GM12878 (cell line): Measurements from ENCODE around the gene PAQR7. TPM values are rescaled to one million over a fixed set of nuclear protein-coding genes. Genes with fewer than 3 reads are reported as not detected.

Experiments
- ATAC-seq: fragments of 200-7000 bp; cut with Tn5 transposase; 3 replicates; pipeline ENCODE4 v1.9.1; 2020; ENCODE audit warnings: mild to moderate bottlenecking, moderate library complexity
- BruUV-seq: library from RNA; stranded (reverse); fragments of 400-500 nt; replicated peaks from 2 replicates; lab custom pipeline; 2021; lab: Mats Ljungman, UMichigan
- CTCF ChIA-PET: fragments of 300-600 bp; sonication (Branson Sonifier 250); formaldehyde crosslinking; extraction: SDS; loops from one replicate; lab custom pipeline; 2021; ENCODE audit warnings: inconsistent platforms; lab: Yijun Ruan, JAX
- POLR2A ChIA-PET: fragments of 350-600 bp; formaldehyde crosslinking; extraction: SDS; loops from one replicate; lab custom pipeline; 2021; ENCODE audit warnings: inconsistent platforms; lab: Charles Lee
- RAD21 ChIA-PET: fragments of 300-600 bp; sonication (Branson Sonifier 250); formaldehyde crosslinking; loops from one replicate; lab custom pipeline; 2023; ENCODE audit warnings: antibody characterized with exemption; ENCODE audit not compliant: unreplicated experiment; lab: Charles Lee
- SMC1A ChIA-PET: fragments of 300-600 bp; sonication (Branson Sonifier 250); formaldehyde crosslinking; loops from one replicate; lab custom pipeline; 2023; ENCODE audit not compliant: unreplicated experiment, uncharacterized antibody; lab: Charles Lee
- DNase-seq: peaks from one replicate; pipeline ENCODE4 v3.0.0-alpha.2; 2011; ENCODE audit warnings: low read depth, low spot score
- FAIRE-seq: peaks from 3 replicates; lab custom pipeline; 2011; peaks lifted over from hg19 to GRCh38; lab: Jason Lieb, UNC
- H2AFZ ChIP-seq: 2 replicates; pipeline ENCODE4 v1.6.0; 2011; ENCODE audit warnings: low read depth, low read length, control low read depth; ENCODE audit not compliant: control insufficient read depth
- H3K27ac ChIP-seq: 2 replicates; pipeline ENCODE4 v1.5.1; 2011; ENCODE audit warnings: control low read depth; ENCODE audit not compliant: control insufficient read depth, insufficient read depth
- H3K27me3 ChIP-seq, 2 experiments: replicated peaks in 1 of 2; 2 replicates each; pipeline versions ENCODE4 v1.6.0 to v1.6.1; 2011; ENCODE audit warnings: low read length in 1 of 2; ENCODE audit not compliant: control insufficient read depth in 2 of 2, insufficient read depth in 2 of 2
- H3K36me3 ChIP-seq, 2 experiments: 2 replicates each; pipeline ENCODE4 v1.5.1; 2011; ENCODE audit warnings: low read length in 1 of 2; ENCODE audit not compliant: control insufficient read depth in 2 of 2, insufficient read depth in 2 of 2
- H3K4me1 ChIP-seq: 2 replicates; pipeline ENCODE4 v1.6.1; 2011; ENCODE audit warnings: mild to moderate bottlenecking, low read length, moderate library complexity, mixed read lengths; ENCODE audit not compliant: control insufficient read depth, insufficient read depth
- H3K4me2 ChIP-seq: 2 replicates; pipeline ENCODE4 v1.6.0; 2011; ENCODE audit warnings: control low read depth; ENCODE audit not compliant: control insufficient read depth, insufficient read depth
- H3K4me3 ChIP-seq: fragments of 200-600 bp; sonication (generic); 2 replicates; pipeline ENCODE4 v1.5.1; 2016
- H3K79me2 ChIP-seq: 2 replicates; pipeline ENCODE4 v1.6.0; 2011; ENCODE audit warnings: low read length; ENCODE audit not compliant: control insufficient read depth, insufficient read depth
- H3K9ac ChIP-seq: 2 replicates; pipeline ENCODE4 v1.8.0; 2011; ENCODE audit warnings: low read length, control low read depth, mixed read lengths; ENCODE audit not compliant: control insufficient read depth, insufficient read depth
- H3K9me3 ChIP-seq: replicated peaks from 3 replicates; pipeline ENCODE4 v1.5.1; 2011; ENCODE audit warnings: mild to moderate bottlenecking, low read length; ENCODE audit not compliant: control insufficient read depth, insufficient read depth
- H4K20me1 ChIP-seq: 2 replicates; pipeline ENCODE4 v1.6.0; 2011; ENCODE audit not compliant: control insufficient read depth, insufficient read depth
- BACH1 ChIP-seq: fragments of 450-650 bp; IDR thresholded peaks from 2 replicates; pipeline ENCODE4 v1.6.1; 2017; ENCODE audit warnings: mild to moderate bottlenecking, borderline replicate concordance
- BCLAF1 ChIP-seq: fragments of 450-650 bp; IDR thresholded peaks from 2 replicates; pipeline ENCODE4 v1.6.1; 2017; ENCODE audit warnings: antibody characterized with exemption, mild to moderate bottlenecking, moderate library complexity
- CBFB ChIP-seq: IDR thresholded peaks from 2 replicates; pipeline ENCODE4 v1.6.1; 2016; ENCODE audit warnings: antibody characterized with exemption, low read depth
- CBX3 ChIP-seq: fragments of 200-600 bp; sonication (generic); IDR thresholded peaks from 2 replicates; pipeline ENCODE4 v1.6.1; 2016; ENCODE audit warnings: low read depth, borderline replicate concordance
- CEBPB ChIP-seq, 2 experiments: fragments of 150-350 bp in 1 of 2; IDR thresholded peaks; 2 replicates each; pipeline ENCODE4 v1.6.1; 2012 to 2014; ENCODE audit warnings: low read depth in 2 of 2, low read length in 2 of 2, borderline replicate concordance in 1 of 2, inconsistent platforms in 1 of 2
- CREM ChIP-seq: IDR thresholded peaks from 2 replicates; pipeline ENCODE4 v1.6.1; 2014; ENCODE audit warnings: antibody characterized with exemption, low read depth
- HDGF ChIP-seq: fragments of 450-650 bp; IDR thresholded peaks from 2 replicates; pipeline ENCODE4 v1.6.1; 2016; ENCODE audit warnings: antibody characterized with exemption
- KAT2A ChIP-seq: conservative IDR thresholded peaks from 2 replicates; pipeline ENCODE4 v1.6.1; 2011; ENCODE audit warnings: low read depth, low read length; ENCODE audit not compliant: control insufficient read depth
- NFIC ChIP-seq: IDR thresholded peaks from 2 replicates; pipeline ENCODE4 v1.6.1; 2012; ENCODE audit warnings: low read depth, mild to moderate bottlenecking, inconsistent platforms, low read length, moderate library complexity
- NFXL1 ChIP-seq: fragments of 450-650 bp; IDR thresholded peaks from 2 replicates; pipeline ENCODE4 v1.6.1; 2017; ENCODE audit warnings: antibody characterized with exemption, mild to moderate bottlenecking, borderline replicate concordance
- NFYB ChIP-seq: IDR thresholded peaks from 2 replicates; pipeline ENCODE4 v1.6.1; 2011; ENCODE audit warnings: low read depth, mild to moderate bottlenecking, low read length, improper control_type of control experiment, moderate library complexity; ENCODE audit not compliant: insufficient read depth
- NR2F1 ChIP-seq: fragments of 450-650 bp; conservative IDR thresholded peaks from 2 replicates; pipeline ENCODE4 v1.6.1; 2017; ENCODE audit warnings: mild to moderate bottlenecking
- NRF1 ChIP-seq: conservative IDR thresholded peaks from 2 replicates; pipeline ENCODE4 v1.6.1; 2011; ENCODE audit warnings: mild to moderate bottlenecking, low read depth, low read length, improper control_type of control experiment
- PAX5 ChIP-seq: IDR thresholded peaks from 2 replicates; pipeline ENCODE4 v1.6.1; 2011; ENCODE audit warnings: low read depth, low read length, borderline replicate concordance
- SIX5 ChIP-seq: IDR thresholded peaks from 2 replicates; pipeline ENCODE4 v1.6.1; 2011; ENCODE audit warnings: mild to moderate bottlenecking, low read depth, low read length, moderate library complexity; ENCODE audit not compliant: severe bottlenecking
- SREBF1 ChIP-seq: IDR thresholded peaks from 2 replicates; pipeline ENCODE4 v1.6.1; 2012; ENCODE audit warnings: mild to moderate bottlenecking, low read length
- SREBF2 ChIP-seq: IDR thresholded peaks from 2 replicates; pipeline ENCODE4 v1.6.1; 2012; ENCODE audit warnings: mild to moderate bottlenecking, low read length
- WRNIP1 ChIP-seq: IDR thresholded peaks from 2 replicates; pipeline ENCODE4 v1.6.1; 2011; ENCODE audit warnings: low read depth, low read length, improper control_type of control experiment, borderline replicate concordance
- WGBS: methylation state at CpG from one replicate; pipeline ENCODE4 v1.1.6; 2016; ENCODE audit warnings: low lambda C conversion rate; ENCODE audit not compliant: insufficient replicate concordance, insufficient coverage; ENCODE audit errors: missing lambda C conversion rate; 5-methylcytosine and 5-hydroxymethylcytosine counted together
- in situ Hi-C: fragments of 300-500 bp; cut with MboI; formaldehyde crosslinking; loops from 9 replicates; pipeline ENCODE4 v1.14.3; 2018; ENCODE audit warnings: mixed read lengths
- intact Hi-C: fragments of 100-400 bp; cut with micrococcal nuclease; formaldehyde crosslinking; loops from one replicate; pipeline ENCODE4 v1.14.2; 2022; ENCODE audit not compliant: unreplicated experiment
- polyA plus RNA-seq, 11 experiments: library from polyadenylated mRNA; depleted of rRNA in 4 of 11; unstranded in 6 of 11; stranded (reverse) in 5 of 11; fragments of >200 nt; fragmentation: Nextera tagmentation in 4 of 11; fragmentation: Illumina TruSeq in 1 of 11; extraction: Ambion mirVana in 4 of 11; extraction: Trizol in 1 of 11; gene quantifications; 1 replicate in 1 of 11; 2 replicates in 10 of 11; pipeline versions ENCODE4 v1.2.1 to v1.2.3, GENCODE V29; 2011 to 2016; ENCODE audit warnings: inconsistent platforms in 2 of 11, missing spikeins in 2 of 11, low read depth in 1 of 11
- total RNA-seq, 4 experiments: library from RNA; depleted of rRNA in 3 of 4; stranded (reverse); fragments of >200 nt in 3 of 4; fragmentation: Illumina TruSeq in 1 of 4; extraction: Trizol in 1 of 4; gene quantifications; 2 replicates each; pipeline versions ENCODE4 v1.2.1 to v1.2.3, GENCODE V29; 2013 to 2021

PAQR7 gene
- total and polyA plus RNA-seq, 10 of the 15 experiments (the other 5 are each of a cell fraction or from before 2014, with no cell fraction given) = 1.1 to 8.8 (median 5.2) TPM

- no peak overlapping the region for H3K4me3 ChIP-seq
- H3K27me3 ChIP-seq = no peaks in the 10 kb centered on the region
- ChIA-PET POLR2A (interaction anchor here (0.6 to 1.1 kb wide), 4 partner anchors 19 to 399 kb away, joined by 3 to 5 read pairs (median 4); partner anchors contain the start of gene CEP85), SMC1A (no interaction called here), CTCF (interaction anchor here (1.7 kb wide), 1 partner anchor 47 kb away, joined by 6 read pairs; no protein-coding TSS in a partner anchor), RAD21 (no interaction called here)
- DNase-seq (no peak), FAIRE-seq (no peak), ATAC-seq (no peak)
- in situ Hi-C loops (no loop called here), intact Hi-C loops (no loop called here)
- no TSS peak for BruUV-seq
- no peaks in the 10 kb centered on the region for H3K36me3 ChIP-seq
- TF ChIP-seq SREBF2 (no peak), BCLAF1 (no peak), CBX3 (no peak), CEBPB (IDR thresholded peaks at IDR 0.05; ENCODE audit: borderline replicate concordance in 1 of 2, low read depth in 2 of 2, low read length in 2 of 2) (no peak), NRF1 (no peak), NFYB (no peak), HDGF (no peak), CREM (no peak), SREBF1 (no peak), SIX5 (no peak), NFIC (no peak), BACH1 (no peak), WRNIP1 (no peak), CBFB (no peak), NFXL1 (no peak), NR2F1 (no peak), KAT2A (no peak), PAX5 (no peak)
- no peak overlapping the region for H3K9ac ChIP-seq
- no peak overlapping the region for H3K27ac ChIP-seq
- peaks cover 2% of the 10 kb centered on the region for H3K79me2 ChIP-seq
- no peaks in the 10 kb centered on the region for H4K20me1 ChIP-seq
- H2AFZ ChIP-seq = no peak overlapping the region
- peaks cover 8% of the 10 kb centered on the region; the same call in 1 of the 2 replicates for H3K4me1 ChIP-seq
- no peaks in the 10 kb centered on the region for H3K9me3 ChIP-seq
- WGBS = 72% methylated on average over 4 of the region's 4 CpGs
- no peak overlapping the region for H3K4me2 ChIP-seq
These were observed 27.6 kb downstream of the PAQR7 start for GRCh38 chr1:25847929-25848328.
